ENCODE measurements around the gene SDC3.

GRCh38 chr1:30838996-30839395 is 69.6 kb downstream of the SDC3 start:
- TF ChIP-seq, protein P1, sequence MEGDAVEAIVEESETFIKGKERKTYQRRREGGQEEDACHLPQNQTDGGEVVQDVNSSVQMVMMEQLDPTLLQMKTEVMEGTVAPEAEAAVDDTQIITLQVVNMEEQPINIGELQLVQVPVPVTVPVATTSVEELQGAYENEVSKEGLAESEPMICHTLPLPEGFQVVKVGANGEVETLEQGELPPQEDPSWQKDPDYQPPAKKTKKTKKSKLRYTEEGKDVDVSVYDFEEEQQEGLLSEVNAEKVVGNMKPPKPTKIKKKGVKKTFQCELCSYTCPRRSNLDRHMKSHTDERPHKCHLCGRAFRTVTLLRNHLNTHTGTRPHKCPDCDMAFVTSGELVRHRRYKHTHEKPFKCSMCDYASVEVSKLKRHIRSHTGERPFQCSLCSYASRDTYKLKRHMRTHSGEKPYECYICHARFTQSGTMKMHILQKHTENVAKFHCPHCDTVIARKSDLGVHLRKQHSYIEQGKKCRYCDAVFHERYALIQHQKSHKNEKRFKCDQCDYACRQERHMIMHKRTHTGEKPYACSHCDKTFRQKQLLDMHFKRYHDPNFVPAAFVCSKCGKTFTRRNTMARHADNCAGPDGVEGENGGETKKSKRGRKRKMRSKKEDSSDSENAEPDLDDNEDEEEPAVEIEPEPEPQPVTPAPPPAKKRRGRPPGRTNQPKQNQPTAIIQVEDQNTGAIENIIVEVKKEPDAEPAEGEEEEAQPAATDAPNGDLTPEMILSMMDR (conservative IDR thresholded peaks at IDR 0.05 in 1 of 2, IDR thresholded peaks at IDR 0.05 in 1 of 2; ENCODE audit: low read depth in 1 of 2, low read length in 2 of 2) = no peak
- no peak for TF ChIP-seq EZH2 (IDR thresholded peaks at IDR 0.05; ENCODE audit: low read length, missing control alignments)

Data from fibroblast of lung (primary cell).